Neural crest cell (in vitro differentiated cells): ENCODE results near the gene TEX28. TPM values are rescaled to one million over a fixed set of nuclear protein-coding genes. Genes with fewer than 3 reads are reported as not detected.
"Not testable (repeated sequence)": the region's sequence is repeated elsewhere in the genome, so short reads cannot be mapped to it uniquely, and the experiment has no call there.

Experiments
- DNase-seq: peaks from one replicate; pipeline ENCODE4 v3.0.0; 2021; ENCODE audit warnings: low read depth, mixed read lengths, low spot score
- H3K27ac Mint-ChIP-seq: one replicate; pipeline ENCODE4 v1.8.0; 2021; ENCODE audit warnings: mild to moderate bottlenecking, mixed read lengths; ENCODE audit not compliant: unreplicated experiment
- H3K27me3 Mint-ChIP-seq: 2 replicates; pipeline ENCODE4 v1.8.0; 2021; ENCODE audit warnings: low read depth, mild to moderate bottlenecking, mixed read lengths
- H3K36me3 Mint-ChIP-seq: 2 replicates; pipeline ENCODE4 v1.8.0; 2021; ENCODE audit warnings: low read depth, mild to moderate bottlenecking, mixed read lengths
- H3K4me1 Mint-ChIP-seq: 2 replicates; pipeline ENCODE4 v1.8.0; 2021; ENCODE audit warnings: mixed read lengths
- H3K4me3 Mint-ChIP-seq: one replicate; pipeline ENCODE4 v1.8.0; 2021; ENCODE audit warnings: mild to moderate bottlenecking, mixed read lengths
- H3K9me3 Mint-ChIP-seq: 2 replicates; pipeline ENCODE4 v1.8.0; 2021; ENCODE audit warnings: mixed read lengths
- total RNA-seq: library from RNA; stranded (reverse); gene quantifications from 2 replicates; pipeline ENCODE4 v1.2.1, GENCODE V29; 2021
- TF ChIP-seq, protein P1 (sequence below): fragments of 200-600 bp; sonication (generic); conservative IDR thresholded peaks from 2 replicates; pipeline ENCODE4 v1.5.0; 2021; ENCODE audit warnings: antibody characterized with exemption, mild to moderate bottlenecking

TEX28 gene
- total RNA-seq, 1 donor from 2014 or later = not detected

DNA sequence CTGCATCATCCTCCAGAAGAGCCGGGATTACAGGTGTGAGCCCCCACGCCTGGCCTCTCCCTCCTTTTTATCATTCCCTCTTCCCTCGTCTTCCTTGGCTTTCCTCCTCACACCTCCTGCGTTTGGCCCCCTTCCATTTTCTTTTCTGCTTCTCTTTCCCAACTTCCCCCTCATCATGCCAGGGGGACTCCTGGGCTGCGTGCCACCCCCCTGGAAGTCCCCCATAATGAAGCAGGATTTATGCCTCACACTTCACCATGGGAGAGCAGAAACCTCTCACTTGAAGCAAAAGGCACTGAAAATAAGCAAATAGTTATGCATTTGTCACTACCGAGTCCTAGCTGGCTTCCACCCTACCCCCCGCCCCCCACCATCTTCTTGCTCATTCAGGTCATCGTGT, 8.6 kb upstream of the TEX28 start:
- H3K9me3 Mint-ChIP-seq = peaks cover 6% of the 10 kb centered on the region
- H3K27ac Mint-ChIP-seq = no peak overlapping the region
- peaks cover 33% of the 10 kb centered on the region for H3K4me1 Mint-ChIP-seq
- no peak for DNase-seq
- no peak overlapping the region for H3K4me3 Mint-ChIP-seq
- H3K27me3 Mint-ChIP-seq = no peaks in the 10 kb centered on the region
- TF ChIP-seq, protein P1, sequence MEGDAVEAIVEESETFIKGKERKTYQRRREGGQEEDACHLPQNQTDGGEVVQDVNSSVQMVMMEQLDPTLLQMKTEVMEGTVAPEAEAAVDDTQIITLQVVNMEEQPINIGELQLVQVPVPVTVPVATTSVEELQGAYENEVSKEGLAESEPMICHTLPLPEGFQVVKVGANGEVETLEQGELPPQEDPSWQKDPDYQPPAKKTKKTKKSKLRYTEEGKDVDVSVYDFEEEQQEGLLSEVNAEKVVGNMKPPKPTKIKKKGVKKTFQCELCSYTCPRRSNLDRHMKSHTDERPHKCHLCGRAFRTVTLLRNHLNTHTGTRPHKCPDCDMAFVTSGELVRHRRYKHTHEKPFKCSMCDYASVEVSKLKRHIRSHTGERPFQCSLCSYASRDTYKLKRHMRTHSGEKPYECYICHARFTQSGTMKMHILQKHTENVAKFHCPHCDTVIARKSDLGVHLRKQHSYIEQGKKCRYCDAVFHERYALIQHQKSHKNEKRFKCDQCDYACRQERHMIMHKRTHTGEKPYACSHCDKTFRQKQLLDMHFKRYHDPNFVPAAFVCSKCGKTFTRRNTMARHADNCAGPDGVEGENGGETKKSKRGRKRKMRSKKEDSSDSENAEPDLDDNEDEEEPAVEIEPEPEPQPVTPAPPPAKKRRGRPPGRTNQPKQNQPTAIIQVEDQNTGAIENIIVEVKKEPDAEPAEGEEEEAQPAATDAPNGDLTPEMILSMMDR = no peak
- H3K36me3 Mint-ChIP-seq = peaks cover 4% of the 10 kb centered on the region

DNA sequence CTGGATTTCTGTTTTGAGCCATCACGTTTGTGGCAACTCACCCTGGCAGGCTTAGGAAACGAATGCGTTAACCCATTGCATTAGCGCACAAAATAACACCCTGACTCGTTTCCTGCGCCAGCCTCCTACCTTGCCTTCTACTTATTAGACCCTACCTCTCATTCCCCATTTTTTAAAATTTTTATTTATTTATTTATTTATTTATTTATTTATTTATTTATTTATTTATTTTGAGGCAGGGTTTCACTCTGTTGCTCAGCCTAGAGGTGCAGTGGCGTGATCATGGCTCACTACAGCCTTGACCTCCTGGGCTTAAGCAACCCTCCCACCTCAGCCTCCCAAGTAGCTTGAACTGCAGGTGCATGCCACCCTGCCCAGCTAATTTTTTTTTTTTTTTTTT, 8.1 kb upstream of the TEX28 start:
- not testable (repeated sequence) for H3K27ac Mint-ChIP-seq, H3K27me3 Mint-ChIP-seq, H3K4me3 Mint-ChIP-seq, H3K36me3 Mint-ChIP-seq, DNase-seq, H3K9me3 Mint-ChIP-seq
- H3K4me1 Mint-ChIP-seq = peaks cover 28% of the 10 kb centered on the region

DNA sequence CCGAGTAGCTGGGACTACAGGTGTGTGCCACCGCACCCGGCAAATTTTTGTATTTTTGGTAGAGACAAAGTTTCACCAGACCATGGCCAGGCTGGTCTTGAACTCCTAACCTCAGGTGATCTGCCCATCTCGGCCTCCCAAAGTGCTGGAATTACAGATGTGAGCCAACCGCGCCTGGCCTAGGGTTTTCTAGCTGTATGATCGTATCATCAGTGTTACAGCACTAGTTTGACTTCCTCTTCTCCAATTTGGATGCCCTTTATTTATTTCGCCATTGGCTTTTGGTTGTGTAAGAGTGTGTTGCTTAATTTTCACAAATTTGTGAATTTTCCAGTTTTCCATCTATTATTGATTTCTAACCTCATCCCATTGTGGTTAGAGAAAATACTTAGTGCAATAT, 5.9 kb upstream of the TEX28 start:
- H3K27me3 Mint-ChIP-seq = no peaks in the 10 kb centered on the region
- H3K9me3 Mint-ChIP-seq = peaks cover 8% of the 10 kb centered on the region
- TF ChIP-seq, protein P1 = no peak
- no peak overlapping the region for H3K4me3 Mint-ChIP-seq
- H3K27ac Mint-ChIP-seq = no peak overlapping the region
- H3K4me1 Mint-ChIP-seq = peaks cover 21% of the 10 kb centered on the region
- peaks cover 7% of the 10 kb centered on the region for H3K36me3 Mint-ChIP-seq
- no peak for DNase-seq

DNA sequence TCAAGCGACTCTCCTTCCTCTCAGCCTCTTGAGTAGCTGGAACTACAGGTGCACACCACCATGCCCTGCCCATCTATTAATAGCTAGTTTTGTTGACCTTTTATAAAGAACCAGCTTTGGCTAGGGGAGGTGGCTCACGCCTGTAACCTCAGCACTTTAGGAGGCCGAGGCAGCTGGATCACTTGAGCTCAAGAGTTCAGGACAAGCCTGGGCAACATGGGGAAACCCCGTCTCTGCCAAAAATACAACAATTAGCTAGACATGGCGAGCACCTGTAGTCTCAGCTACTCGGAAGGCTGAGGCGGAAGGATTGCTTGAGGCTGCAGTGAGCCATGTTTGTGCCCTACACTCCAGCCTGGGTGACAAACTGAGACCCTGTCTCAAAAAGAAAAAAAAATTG, 3.4 kb upstream of the TEX28 start:
- H3K27ac Mint-ChIP-seq = no peak overlapping the region
- TF ChIP-seq, protein P1 = no peak
- no peaks in the 10 kb centered on the region for H3K27me3 Mint-ChIP-seq
- DNase-seq = no peak
- H3K4me3 Mint-ChIP-seq = no peak overlapping the region
- H3K9me3 Mint-ChIP-seq = peaks cover 8% of the 10 kb centered on the region
- peaks cover 7% of the 10 kb centered on the region for H3K36me3 Mint-ChIP-seq
- H3K4me1 Mint-ChIP-seq = no peaks in the 10 kb centered on the region

DNA sequence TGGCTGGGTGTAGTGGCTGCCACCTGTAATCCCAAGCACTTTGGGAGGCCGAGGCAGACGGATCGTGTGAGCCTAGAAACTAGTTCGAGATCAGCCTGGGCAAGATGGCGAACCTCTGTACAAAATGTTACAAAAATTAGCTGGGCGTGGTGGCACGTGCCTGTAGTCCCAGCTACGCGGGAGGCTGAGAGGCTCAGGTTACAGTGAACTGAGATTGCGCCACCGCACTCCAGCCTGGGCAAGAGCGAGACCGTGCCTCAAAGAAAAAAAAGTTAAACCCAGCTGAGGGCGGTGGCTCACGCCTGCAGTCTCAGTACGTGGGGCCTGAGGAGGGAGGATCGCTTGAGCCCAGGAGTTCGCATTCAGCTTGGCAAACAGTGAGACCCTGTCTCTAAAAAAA, 1.8 kb upstream of the TEX28 start:
- DNase-seq = no peak
- Mint-ChIP-seq H3K4me3 (no peak overlapping the region), H3K36me3 (peaks cover 7% of the 10 kb centered on the region), H3K27me3 (no peaks in the 10 kb centered on the region), H3K4me1 (no peaks in the 10 kb centered on the region), H3K9me3 (peaks cover 8% of the 10 kb centered on the region), H3K27ac (no peak overlapping the region)
- TF ChIP-seq, protein P1 = no peak

DNA sequence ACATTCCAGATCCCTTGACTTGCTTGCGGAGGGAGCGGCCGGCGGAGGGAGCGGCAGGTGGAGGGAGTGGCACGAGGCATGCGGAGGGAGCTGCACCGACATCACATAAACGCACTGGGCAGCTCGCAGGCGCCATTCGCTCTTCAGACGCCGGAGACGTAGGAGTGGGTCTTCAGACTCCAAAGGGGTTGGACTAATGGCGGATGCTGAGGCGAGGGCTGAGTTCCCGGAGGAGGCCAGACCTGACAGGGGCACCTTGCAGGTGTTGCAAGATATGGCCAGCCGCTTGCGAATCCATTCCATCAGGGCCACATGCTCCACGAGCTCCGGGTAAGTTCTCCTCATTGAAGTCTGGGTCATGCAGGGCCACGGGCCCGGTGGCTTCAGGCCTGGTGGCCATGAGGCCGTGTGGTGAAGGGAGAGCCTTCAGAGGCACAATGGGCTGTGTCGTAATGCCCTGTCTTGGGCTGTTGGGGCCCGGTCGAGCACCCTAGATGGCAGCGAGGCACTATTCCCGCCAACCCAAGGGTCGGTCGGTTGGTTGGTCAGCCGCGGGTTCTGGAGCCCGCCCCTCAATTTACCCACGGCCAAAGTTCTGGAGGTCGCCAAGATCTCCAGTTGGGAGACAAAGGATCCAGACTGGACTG, 863 bp upstream of the TEX28 start, which contains the start of gene TKTL1:
TKTL1 (plus strand) TSS at position 132 of the 647 bp plus-strand sequence; CDS start at position 197, 65 bp downstream.
- no peak within 1 kb of the TSS for H3K4me3 Mint-ChIP-seq

DNA sequence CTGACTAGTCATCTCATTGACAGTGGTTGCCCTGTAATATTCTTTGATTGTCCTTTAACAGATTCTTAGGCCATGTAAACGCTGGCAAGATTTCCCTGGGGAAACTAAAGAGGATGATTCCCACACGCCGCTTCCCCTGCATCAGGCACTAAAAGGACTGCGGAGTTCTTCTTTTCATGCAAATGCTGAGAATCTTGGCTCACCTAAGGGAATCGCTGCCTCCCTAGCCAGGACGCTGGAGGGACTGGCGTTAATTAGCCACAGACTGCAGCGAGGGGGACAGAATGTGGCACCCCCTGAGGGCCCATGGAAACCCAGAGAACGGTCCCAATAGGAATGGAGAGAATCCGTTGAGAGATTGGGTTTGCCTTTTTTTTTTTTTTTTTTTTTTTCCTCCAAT, 8.5 kb downstream of the TEX28 start:
- not testable (repeated sequence) for H3K27ac Mint-ChIP-seq, DNase-seq, H3K4me3 Mint-ChIP-seq, H3K4me1 Mint-ChIP-seq, H3K27me3 Mint-ChIP-seq, H3K9me3 Mint-ChIP-seq, H3K36me3 Mint-ChIP-seq

More for the DNA sequence above, 863 bp upstream of the TEX28 start, which contains the start of gene TKTL1:
- peaks cover 7% of the 10 kb centered on the region for H3K36me3 Mint-ChIP-seq
- H3K27me3 Mint-ChIP-seq = no peaks in the 10 kb centered on the region
- TF ChIP-seq, protein P1 = no peak
- peaks cover 8% of the 10 kb centered on the region for H3K9me3 Mint-ChIP-seq
- H3K4me1 Mint-ChIP-seq = no peaks in the 10 kb centered on the region
- no peak within 1 kb of the TSS for H3K27ac Mint-ChIP-seq
- DNase-seq = no peak

DNA sequence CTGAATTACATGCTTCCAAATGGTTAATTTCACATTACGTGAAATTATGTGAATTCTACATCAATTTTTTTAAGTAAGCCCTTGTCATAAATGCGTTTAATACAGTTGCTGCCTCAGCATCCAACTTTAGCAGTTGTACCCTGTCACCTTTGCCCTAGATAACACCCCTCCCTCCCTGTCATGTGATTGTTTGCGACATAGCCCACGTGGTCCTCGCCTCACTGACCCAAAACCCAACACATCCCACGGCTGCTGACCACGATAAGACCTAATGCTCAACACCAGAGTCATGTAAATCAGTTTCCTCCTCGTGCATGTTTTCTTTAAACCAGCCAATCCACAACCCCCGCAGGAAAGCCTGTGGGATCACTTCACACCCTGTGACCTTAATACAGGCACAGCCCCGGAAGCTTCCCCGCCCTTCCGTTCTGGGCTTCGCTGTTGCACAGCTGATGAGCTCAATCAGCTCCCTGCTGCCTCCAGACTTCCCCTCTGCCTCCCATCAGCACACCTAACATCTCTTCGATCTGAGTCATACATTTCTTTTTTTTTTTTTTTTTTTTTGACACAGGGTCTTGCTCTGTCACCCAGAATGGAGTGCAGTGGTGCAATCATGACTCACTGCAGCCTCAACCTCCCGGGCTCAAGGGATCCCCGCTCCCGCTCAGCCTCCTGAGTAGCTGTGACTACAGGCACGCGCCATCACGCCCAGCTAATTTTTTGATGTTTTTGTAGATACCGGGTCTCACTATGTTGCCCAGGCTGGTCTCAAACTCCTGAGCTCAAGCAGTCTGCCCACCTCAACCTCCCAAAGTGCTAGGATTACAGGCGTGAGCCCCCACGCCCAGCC, 10.2 kb downstream of the TEX28 start:
- H3K36me3 Mint-ChIP-seq, H3K27ac Mint-ChIP-seq, H3K27me3 Mint-ChIP-seq, H3K4me1 Mint-ChIP-seq, H3K4me3 Mint-ChIP-seq, H3K9me3 Mint-ChIP-seq, DNase-seq: not testable (repeated sequence)
